Activated CD8-positive, alpha-beta memory T cell treated with anti-CD3 and anti-CD28 coated beads for 36 hours (primary cell): ENCODE measurements around the gene SLC25A1. TPM values are rescaled to one million over a fixed set of nuclear protein-coding genes. Genes with fewer than 3 reads are reported as not detected.

ENCODE experiments used
- CTCF ChIA-PET: fragments of 350-600 bp; sonication (Branson Sonifier 250); formaldehyde crosslinking; loops from one replicate; lab custom pipeline; 2021; ENCODE audit warnings: antibody characterized with exemption; lab: Charles Lee
- POLR2A ChIA-PET: fragments of 350-600 bp; sonication (Branson Sonifier 250); formaldehyde crosslinking; loops from one replicate; lab custom pipeline; 2021; ENCODE audit warnings: antibody characterized with exemption; lab: Charles Lee
- total RNA-seq, 2 experiments: library from RNA; stranded (reverse); gene quantifications; one replicate each; pipeline ENCODE4 v1.2.3, GENCODE V29; 2021

The SLC25A1 gene
- total RNA-seq, 2 experiments from 2014 or later: 51.5 to 52.5 TPM

DNA sequence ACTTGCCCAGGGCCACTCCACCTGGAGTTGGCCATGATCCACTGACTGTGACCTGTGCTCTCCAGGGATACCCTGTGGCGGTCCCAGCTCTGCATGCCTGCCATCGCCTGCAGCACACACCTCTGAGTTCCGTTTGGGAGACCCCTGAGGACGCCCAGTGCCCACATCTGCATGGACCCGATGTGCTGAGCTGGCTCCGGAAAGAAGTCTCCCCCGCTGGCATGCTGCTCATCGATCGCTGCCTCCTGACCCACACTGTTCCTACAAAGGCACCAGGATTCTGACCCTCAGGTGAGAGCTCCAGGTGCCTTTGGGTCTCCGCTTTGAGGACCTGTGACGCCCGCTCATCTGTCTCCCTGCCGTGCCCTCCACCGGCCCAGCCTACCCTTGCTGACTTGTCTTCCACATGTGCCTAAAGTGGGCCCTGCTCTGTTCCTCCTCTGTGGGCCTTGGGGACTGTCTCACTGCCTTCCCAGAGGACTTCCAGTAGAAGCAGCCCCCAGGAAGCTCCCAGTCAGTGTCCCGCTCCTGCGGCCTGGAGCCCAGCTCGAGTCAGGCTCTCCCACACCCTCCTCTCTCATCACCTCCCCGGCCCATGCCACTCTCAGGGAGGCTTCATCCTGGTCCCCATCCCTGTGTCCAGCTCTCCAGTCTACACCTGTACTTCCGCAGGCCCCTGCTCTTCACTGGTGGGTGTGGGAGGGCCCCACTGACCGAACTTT, 5.9 kb upstream of the SLC25A1 start:
- CTCF ChIA-PET: interaction anchor here (0.8 kb wide), 1 partner anchor 230 kb away, joined by 3 read pairs; no protein-coding TSS in a partner anchor
- POLR2A ChIA-PET: no interaction called here

DNA sequence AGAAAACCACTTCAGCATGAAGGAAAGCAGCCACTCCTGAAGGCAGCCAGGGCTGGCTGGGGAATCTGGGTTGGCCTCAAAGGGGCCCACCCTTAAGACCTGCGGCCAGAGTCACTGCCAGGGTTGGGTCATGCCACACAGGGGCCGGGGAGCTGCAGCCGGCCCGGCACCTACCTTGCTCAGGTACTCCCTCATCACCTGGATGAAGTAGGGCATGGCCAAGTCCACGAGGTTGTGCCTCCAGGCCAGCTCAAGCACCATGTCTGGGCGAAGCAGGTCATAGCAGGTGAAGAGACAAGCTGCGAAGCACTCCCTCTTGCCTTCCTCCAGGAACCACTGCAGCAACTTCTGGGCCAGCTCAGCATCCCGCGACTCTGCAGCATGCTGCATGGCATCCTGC, 4.7 kb upstream of the SLC25A1 start:
- ChIA-PET CTCF (interaction anchor here (1.1 kb wide), 1 partner anchor 106 kb away, joined by 3 read pairs; no protein-coding TSS in a partner anchor), POLR2A (interaction anchor here (1.0 kb wide), 1 partner anchor 39 kb away, joined by 3 read pairs; the partner anchor contains the start of gene ESS2)

DNA sequence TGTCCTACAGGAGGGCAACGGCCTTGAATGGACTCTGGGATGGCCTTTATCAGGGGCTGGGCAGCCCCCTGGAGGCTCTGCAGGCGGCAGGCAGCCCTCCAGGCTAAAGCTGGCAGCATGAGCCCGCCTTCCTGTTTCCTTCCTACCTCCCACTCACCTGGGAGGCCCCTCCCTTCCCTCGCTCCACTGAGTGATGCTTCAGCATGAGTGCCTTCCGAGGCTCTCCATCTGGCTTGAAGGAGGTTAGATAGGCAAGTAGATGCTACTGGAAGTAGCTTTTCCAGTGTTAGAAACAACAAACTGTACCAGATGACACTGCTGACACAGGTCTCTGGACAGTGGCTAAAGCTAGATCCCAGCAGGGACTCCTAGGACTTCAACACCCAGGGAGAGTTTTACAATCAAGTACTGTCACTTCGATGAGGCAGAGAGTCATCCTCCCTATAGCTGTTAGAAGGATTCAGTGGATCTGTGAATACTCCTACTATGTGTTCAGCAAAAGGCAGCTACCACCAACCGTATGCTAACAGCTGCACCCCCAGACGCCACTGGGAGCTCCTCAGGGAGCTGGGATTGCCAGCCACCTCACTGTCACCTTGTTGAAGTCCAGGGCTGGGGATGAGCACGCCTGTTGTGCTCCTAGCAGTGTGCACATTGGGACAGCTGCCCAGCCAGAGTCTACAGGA, 4.1 kb upstream of the SLC25A1 start:
- CTCF ChIA-PET: interaction anchor here (1.1 kb wide), 1 partner anchor 106 kb away, joined by 3 read pairs; no protein-coding TSS in a partner anchor
- POLR2A ChIA-PET: interaction anchor here (1.0 kb wide), 1 partner anchor 38 kb away, joined by 3 read pairs; the partner anchor contains the start of gene ESS2

DNA sequence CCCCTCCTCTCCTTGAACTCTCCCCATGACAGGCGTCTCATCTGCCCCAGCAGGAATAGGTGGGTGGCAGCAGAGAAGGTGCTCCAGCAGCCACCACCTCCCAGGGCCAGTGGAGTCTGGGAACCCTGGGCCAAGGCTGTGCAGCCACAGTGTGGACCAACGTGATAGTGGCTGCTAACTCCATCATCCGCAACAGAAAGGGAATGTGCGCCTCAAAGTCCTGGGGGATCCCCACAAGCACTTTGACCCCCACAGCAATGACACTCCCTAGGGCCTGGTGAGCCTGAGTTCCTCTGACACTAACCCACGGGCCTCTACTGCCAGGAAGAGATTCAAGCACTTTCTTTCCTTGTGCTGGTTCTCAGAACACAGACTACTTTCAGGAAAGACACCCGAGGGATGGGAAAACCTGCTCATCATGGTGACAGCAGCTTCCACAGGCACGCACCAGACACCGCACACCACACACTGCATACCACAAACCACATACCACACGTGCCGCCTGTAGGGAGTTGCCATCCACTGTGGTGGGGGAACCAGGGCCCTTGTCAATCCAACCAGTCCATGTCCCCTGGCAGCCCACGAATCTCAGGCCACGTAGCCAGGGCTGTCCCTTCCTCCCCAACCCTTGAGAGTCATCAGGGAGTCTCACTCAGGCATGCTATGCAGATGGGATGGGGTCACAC, 3.4 kb upstream of the SLC25A1 start:
- CTCF ChIA-PET: interaction anchor here (1.1 kb wide), 1 partner anchor 107 kb away, joined by 3 read pairs; no protein-coding TSS in a partner anchor
- POLR2A ChIA-PET: interaction anchor here (0.5 kb wide), 1 partner anchor 278 kb away, joined by 3 read pairs; no protein-coding TSS in a partner anchor

DNA sequence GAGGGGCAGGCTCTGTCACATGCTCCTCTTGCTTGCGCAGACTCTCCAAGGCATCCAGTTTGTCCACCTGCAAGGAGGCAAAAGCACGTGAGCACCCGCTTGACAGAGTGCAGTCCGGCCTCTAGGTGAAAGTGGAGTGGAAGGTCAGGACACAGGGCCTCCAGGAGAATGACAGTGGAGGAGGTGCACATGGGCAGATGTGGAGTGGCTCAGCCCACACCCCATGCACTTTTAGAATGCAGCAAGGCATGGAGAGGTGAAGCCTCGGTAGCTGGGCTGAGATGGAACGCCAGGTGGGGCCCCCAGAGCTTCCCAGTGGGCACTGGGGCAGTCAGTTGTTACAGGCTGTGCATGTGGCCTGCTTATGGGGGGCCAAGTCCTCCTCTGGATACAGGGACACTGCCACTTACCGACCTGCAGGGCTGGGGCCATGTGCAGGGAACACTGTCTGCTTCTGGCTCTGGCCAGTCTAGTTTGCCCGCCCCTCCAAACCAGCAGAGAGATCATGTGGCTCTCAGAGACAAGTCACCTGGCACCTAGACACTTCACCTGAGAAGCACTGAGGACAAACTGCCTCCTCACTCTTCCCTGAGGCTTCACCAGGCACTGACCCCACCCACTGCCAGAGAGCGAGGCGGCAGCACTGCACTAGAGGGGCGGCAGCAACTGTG, 2.3 kb upstream of the SLC25A1 start:
- ChIA-PET CTCF (interaction anchor here (1.6 kb wide), 1 partner anchor 449 kb away, joined by 4 read pairs; no protein-coding TSS in a partner anchor), POLR2A (no interaction called here)

DNA sequence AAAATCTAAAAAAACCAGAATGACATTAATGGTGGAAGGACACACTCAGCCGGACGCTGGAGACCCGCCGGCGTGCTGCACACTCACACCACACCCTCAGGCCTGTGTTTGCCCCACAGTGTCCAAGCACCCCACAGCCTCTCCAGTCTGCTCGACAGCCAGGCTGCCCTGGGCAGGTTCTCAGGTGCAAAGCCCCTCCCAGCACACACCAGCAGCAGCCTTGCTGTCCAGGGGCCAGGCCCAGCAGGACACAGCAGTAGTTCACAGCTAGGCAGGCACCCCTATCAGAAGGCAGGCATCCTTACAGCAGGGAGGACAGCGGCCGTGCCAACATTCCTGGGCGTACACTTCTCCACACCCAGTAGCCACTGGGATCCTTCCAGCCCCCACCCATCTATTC, 1.7 kb upstream of the SLC25A1 start:
- CTCF ChIA-PET: interaction anchor here (1.6 kb wide), 2 partner anchors 114 to 449 kb away, joined by 4 to 5 read pairs; no protein-coding TSS in a partner anchor
- POLR2A ChIA-PET: no interaction called here

DNA sequence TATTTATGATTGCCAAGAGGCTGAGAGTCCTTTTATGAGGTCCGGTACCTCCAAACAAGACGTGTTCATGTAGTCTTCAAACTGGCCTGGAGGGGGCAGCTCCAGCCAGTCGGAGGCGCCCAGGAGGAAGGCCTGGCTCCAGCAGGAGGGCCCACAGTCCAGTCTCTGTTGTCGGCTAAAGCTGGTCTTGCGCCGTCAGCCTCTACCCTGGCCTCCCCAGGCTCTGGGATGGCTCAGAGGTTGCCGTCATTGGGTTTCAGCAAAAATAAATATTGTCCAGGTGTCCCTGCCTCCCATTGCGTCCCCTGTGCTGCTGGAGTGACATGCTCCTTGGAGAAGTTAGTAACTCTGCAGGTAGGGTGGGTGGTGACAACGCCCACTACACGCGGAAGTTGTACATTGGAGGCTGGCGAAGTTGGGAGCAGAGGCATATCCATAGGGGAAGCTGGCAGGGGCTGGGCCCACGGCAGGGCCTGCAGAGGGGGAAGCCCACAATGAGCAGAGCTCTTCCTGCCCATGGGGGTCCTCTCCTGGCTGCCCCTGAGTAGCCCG, 1.0 kb upstream of the SLC25A1 start:
- CTCF ChIA-PET: interaction anchor here (0.7 to 1.8 kb wide), 8 partner anchors 35 to 450 kb away, joined by 3 to 6 read pairs (median 4); partner anchors contain the start of genes C22orf39 and ESS2
- POLR2A ChIA-PET: interaction anchor here (1.4 kb wide), 1 partner anchor 298 kb away, joined by 4 read pairs; no protein-coding TSS in a partner anchor

DNA sequence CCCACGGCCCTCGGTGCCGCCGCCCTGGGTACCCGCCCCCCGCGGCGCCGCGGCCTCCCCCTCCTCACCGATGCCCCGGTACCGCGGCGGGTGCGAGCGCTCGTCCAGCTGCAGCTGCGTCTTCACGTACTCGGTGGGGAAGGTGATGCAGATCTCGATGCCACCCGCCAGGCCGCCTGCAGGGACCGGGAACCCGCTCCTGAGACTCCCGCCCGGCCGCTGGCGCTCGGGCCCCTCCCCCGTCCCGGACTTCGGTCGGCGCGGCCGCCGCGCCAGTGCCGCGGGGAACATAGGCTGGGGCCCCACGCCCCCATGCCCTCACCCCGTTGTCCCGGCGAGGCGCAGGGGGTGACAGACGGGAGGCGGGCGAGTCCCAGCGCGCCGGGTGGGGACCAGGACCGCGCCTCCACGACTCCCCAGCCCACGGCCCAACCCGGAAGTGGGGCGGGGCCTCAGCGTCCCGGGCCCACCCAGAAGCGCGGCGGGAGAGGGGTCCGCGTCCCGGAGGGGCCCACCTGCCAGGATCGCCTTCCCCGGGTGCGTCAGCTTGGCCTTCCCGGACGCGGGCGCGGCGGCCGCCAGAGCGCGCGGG, 375 bp downstream of the SLC25A1 start:
- CTCF ChIA-PET: interaction anchor here (0.6 to 1.8 kb wide), 3 partner anchors 34 to 298 kb away, joined by 4 to 6 read pairs (median 5); partner anchors contain the start of gene ESS2
- POLR2A ChIA-PET: interaction anchor here (0.9 to 1.4 kb wide), 4 partner anchors 9 to 300 kb away, joined by 3 to 4 read pairs (median 4); partner anchors contain the start of genes ESS2 and HIRA

DNA sequence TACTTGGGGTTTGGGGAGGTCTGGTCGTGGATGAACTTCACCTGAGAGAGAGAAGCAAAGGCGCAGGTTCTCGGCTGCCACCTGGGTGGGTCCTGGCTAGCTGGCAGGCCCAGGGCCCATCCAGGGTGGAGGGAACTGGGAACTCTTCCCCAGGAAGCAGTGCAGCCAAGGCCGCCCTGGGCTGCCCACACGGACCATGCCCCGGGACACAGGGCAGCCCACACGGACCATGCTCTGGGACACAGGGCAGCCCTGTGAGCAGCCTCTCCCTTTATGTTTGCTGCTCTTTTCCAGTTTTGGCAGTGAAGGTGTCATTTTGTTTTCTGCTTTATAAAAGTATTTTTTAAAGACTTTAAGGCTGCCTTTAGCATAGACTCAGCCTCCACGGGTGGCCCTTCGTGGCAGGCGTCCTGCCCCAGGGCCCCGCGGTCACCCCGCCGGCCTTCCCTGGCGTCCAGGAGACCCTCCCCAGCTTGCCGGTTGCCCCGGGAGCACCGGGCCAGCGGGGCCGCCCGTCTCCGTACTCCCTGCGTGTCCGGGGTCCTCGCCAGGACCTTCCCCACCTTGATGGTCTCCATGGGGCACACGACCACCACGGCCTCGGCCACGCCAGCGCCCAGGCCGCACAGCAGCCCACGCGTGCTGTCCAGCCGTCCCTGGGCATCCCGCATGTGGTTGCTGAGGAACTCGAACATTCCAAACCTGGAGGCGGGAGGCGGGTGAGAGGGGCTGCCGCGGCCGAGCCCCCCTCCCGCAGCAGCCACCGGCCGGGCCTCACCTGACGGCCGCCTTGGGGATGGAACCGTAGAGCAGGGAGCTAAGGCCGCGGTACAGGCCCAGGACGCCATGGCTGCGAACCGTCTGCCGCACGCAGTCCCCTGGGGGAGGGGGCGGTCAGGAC, 1.1 kb downstream of the SLC25A1 start:
- ChIA-PET CTCF (no interaction called here), POLR2A (interaction anchor here (0.5 to 1.2 kb wide), 3 partner anchors 10 to 302 kb away, joined by 3 to 4 read pairs (median 4); partner anchors contain the start of genes CDC45 and ESS2)

DNA sequence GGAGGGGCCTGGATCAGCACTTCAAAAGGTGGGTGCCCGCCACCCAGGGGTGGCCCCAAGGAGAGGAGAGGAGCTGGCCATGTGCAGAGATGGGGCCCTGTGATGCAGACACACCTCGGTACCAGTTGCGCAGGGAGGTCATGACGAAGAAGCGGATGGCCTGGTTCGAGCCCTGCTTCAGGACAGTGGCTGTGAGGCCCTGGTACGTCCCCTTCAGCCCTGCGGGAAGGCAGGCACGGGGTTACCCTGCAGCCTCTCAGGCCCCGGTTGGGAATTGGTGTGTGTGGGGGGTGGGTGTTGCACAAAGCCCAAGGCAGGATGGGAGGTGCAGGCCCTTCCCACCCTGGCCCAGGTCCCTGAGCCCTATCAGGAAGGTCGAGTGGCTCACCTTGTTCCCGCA, 1.8 kb downstream of the SLC25A1 start:
- ChIA-PET CTCF (no interaction called here), POLR2A (interaction anchor here (0.5 to 0.7 kb wide), 2 partner anchors 22 to 303 kb away, joined by 4 to 6 read pairs; partner anchors contain the start of gene CDC45)

DNA sequence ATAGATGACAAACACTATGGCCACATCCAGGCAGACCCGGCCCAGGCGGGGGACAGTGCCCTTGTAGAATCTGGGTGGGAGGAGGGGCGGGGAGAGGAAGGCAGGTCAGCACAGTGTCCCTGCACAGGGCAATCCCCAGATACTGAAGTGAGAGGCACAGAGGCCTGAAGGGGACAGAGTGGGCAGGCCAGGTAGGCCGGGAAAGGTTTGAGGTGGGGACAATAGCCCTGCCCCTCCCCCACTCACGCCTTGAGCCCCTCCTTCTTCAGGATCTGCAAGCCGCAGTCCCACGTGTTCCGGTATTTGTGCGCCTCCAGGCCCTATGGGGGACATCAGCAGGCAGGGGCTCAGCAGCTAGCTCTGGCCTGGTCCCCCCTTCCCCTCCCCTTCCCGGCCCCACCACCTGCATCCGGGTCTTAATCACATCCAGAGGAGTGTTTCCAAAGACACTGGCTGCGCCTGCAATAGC, 2.3 kb downstream of the SLC25A1 start:
- CTCF ChIA-PET: no interaction called here
- POLR2A ChIA-PET: interaction anchor here (0.7 kb wide), 1 partner anchor 21 kb away, joined by 6 read pairs; no protein-coding TSS in a partner anchor

DNA sequence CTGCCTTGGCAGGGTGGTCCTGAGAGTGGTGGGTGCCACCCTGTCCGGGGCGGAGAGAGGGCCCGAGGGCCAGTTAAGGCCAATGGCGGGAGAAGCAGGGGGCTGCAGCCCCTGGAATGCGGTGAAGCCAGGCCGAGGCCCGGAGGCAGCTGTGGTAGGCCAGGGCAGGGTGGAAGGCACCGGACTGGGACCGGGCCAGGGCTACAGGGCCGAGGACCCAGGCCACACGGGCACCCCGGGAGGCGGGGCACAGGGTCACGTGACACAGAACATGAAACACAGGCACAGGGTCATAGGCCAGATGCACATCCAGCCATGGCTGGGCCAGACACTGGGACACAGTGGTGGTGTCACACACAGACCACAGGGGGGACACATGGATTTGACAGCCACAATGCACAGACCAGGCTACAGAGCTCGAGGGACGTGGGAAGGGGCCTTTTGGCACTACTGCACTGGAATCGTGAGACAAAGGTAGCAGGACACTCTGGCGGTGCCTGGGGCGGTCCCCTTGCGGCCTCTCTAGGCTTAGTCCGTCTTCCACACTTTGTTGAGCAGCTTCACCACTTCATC, 2.8 kb downstream of the SLC25A1 start:
- ChIA-PET CTCF (no interaction called here), POLR2A (no interaction called here)

DNA sequence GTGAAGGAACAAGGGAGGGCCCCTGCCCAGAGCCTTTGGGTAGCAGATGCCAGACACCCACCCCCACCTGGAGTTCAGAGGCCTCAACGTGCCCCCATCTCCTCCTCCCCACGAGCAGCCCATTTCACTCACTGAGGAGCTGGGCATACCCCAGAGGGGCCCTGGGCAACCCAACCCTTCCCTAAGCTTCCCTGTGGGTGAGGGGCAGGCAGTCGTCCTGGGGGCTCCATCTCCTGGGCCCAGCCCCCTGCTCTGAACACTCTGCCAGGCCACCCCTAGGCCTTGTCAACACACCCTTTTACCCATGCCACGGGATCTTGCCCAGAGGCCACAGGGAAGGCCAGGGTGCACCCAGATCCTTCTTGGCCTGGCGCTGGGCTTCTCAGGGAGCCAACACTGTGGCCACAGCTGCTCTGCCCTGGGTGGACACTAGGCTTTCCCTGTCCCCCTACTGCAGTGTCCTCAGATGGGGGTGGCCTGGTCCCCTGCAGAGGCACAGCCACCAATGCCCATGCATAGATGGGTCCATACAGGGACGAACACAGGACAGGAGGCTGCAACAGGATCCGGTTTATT, 3.4 kb downstream of the SLC25A1 start:
- POLR2A ChIA-PET: no interaction called here

DNA sequence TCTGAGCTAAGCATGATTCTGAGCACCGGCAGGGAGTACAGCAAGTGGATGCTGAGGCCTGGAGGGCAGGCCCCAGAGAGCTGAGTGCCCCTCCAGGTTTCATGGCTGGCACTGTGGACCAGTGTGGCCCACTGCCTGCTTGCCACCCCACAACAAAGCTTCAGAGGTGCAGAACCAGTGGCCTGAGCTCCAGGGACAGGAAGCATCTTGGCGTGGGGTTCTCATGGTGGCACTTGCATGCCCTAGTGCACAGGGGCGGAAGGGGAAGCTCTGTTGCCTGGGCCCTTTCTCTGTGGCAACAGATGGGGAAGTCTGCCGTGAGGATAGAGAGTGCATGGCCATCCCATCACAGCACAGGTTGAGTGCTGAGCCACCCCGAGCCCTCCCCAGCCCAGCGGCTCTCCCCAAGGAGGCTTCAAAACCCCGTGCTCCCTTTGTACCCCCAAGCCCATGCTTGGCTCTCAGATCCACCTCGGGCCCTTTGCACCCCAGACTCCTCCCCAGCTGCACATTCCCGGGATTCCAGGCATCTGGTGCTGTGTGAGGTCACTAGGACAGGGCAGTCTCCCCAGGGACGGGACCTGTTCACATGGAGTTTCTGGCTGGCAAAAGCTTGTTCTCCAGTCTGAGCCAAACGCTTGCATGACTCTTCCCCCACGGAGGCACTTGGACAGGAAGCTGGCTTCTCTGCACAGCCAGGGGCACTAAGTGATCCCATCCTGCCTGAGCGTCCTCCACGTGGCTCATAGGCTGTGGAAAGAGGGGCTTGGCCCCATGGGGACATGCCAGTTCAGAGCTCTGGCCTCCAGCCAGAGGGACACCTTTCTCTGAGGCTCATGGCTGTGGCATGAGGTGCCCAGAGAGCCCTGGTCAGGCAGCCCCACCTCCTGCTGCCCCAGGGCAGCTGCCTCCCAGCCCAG, 4.2 kb downstream of the SLC25A1 start:
- CTCF ChIA-PET: no interaction called here
- POLR2A ChIA-PET: interaction anchor here (0.8 kb wide), 1 partner anchor 682 kb away, joined by 3 read pairs; no protein-coding TSS in a partner anchor

More for the DNA sequence above, 3.4 kb downstream of the SLC25A1 start:
- CTCF ChIA-PET: no interaction called here
